Suprapubic skin (tissue), 4 donors: ENCODE results near the gene NUDT12. TPM values are rescaled to one million over a fixed set of nuclear protein-coding genes. Genes with fewer than 3 reads are reported as not detected.

Source experiments
- DNase-seq, 2 donors: peaks; one replicate each; pipeline ENCODE4 v3.0.0-alpha.2; 2019; ENCODE audit warnings: low spot score in 2 of 2
- H3K27ac ChIP-seq: fragments of 200-600 bp; sonication (generic); one replicate; pipeline ENCODE4 v1.5.1; 2019
- H3K27me3 ChIP-seq: fragments of 200-600 bp; sonication (generic); one replicate; pipeline ENCODE4 v1.5.1; 2019
- H3K36me3 ChIP-seq: fragments of 200-600 bp; sonication (generic); one replicate; pipeline ENCODE4 v1.5.1; 2019
- H3K4me1 ChIP-seq: fragments of 200-600 bp; sonication (generic); one replicate; pipeline ENCODE4 v1.5.1; 2019
- H3K4me3 ChIP-seq: fragments of 200-600 bp; sonication (generic); one replicate; pipeline ENCODE4 v1.5.1; 2019; ENCODE audit warnings: mild to moderate bottlenecking
- H3K9me3 ChIP-seq: fragments of 200-600 bp; sonication (generic); one replicate; pipeline ENCODE4 v1.5.1; 2019
- CTCF ChIP-seq, 2 donors: fragments of 200-600 bp in 1 of 2; fragments of 450-650 bp in 1 of 2; sonication (generic) in 1 of 2; IDR thresholded peaks; one replicate each; pipeline ENCODE4 v1.5.1; 2016 to 2019; ENCODE audit warnings: antibody characterized with exemption in 2 of 2, mild to moderate bottlenecking in 1 of 2, moderate library complexity in 1 of 2
- EP300 ChIP-seq: sonication (generic); formaldehyde crosslinking; IDR thresholded peaks from one replicate; pipeline ENCODE4 v1.6.1; 2017; ENCODE audit warnings: antibody characterized with exemption
- POLR2A ChIP-seq, 2 donors: fragments of 450-650 bp; IDR thresholded peaks; one replicate each; pipeline ENCODE4 v1.6.1; 2017; ENCODE audit warnings: antibody characterized with exemption in 2 of 2, mild to moderate bottlenecking in 2 of 2, moderate library complexity in 2 of 2
- POLR2AphosphoS5 ChIP-seq, 3 donors: sonication (generic); formaldehyde crosslinking; IDR thresholded peaks; one replicate each; pipeline ENCODE4 v1.6.1; 2017; ENCODE audit warnings: antibody characterized with exemption in 3 of 3
- WGBS: methylation state at CpG from one replicate; pipeline ENCODE4 v1.1.5; 2018; 5-methylcytosine and 5-hydroxymethylcytosine counted together
- total RNA-seq, 4 donors: library from RNA; depleted of rRNA; stranded (reverse); fragments of >200 nt; gene quantifications; one replicate each; pipeline ENCODE4 v1.1.0, GENCODE V29; 2016

The NUDT12 gene
- total RNA-seq, 4 donors from 2014 or later, result 8.4 to 25.8 (median 12.6) TPM

- H3K36me3 ChIP-seq, result no peaks in the 10 kb centered on the region
- no peak overlapping the region for H3K4me3 ChIP-seq
- no peaks in the 10 kb centered on the region for H3K9me3 ChIP-seq
- 43% methylated on average over 1 of the region's 1 CpG for WGBS
- TF ChIP-seq CTCF (IDR thresholded peaks at IDR 0.05) (no peak), POLR2AphosphoS5 (IDR thresholded peaks at IDR 0.05) (no peak), POLR2A (IDR thresholded peaks at IDR 0.05) (no peak), EP300 (no peak)
- no peaks in the 10 kb centered on the region for H3K27me3 ChIP-seq
- no peak for DNase-seq
- no peak overlapping the region for H3K27ac ChIP-seq
- H3K4me1 ChIP-seq, result no peaks in the 10 kb centered on the region
Observed at GRCh38 chr5:103600086-103600485, 37.5 kb upstream of the NUDT12 start.

GRCh38 chr5:103598997-103599566 lies 36.5 kb upstream of the NUDT12 start:
- Histone ChIP-seq H3K36me3 (no peaks in the 10 kb centered on the region), H3K4me1 (no peaks in the 10 kb centered on the region), H3K27me3 (no peaks in the 10 kb centered on the region), H3K27ac (no peak overlapping the region), H3K9me3 (no peaks in the 10 kb centered on the region), H3K4me3 (no peak overlapping the region)
- no peak for TF ChIP-seq POLR2A (IDR thresholded peaks at IDR 0.05)
- TF ChIP-seq CTCF (IDR thresholded peaks at IDR 0.05), result no peak
- no peak for TF ChIP-seq POLR2AphosphoS5 (IDR thresholded peaks at IDR 0.05)
- DNase-seq, result no peak
- WGBS, result 76% methylated on average over 3 of the region's 3 CpGs

- H3K27ac ChIP-seq, result no peak overlapping the region
- H3K9me3 ChIP-seq, result no peaks in the 10 kb centered on the region
- H3K27me3 ChIP-seq, result no peaks in the 10 kb centered on the region
- no peak for DNase-seq
- no peak overlapping the region for H3K4me3 ChIP-seq
- H3K36me3 ChIP-seq, result no peaks in the 10 kb centered on the region
- TF ChIP-seq CTCF (IDR thresholded peaks at IDR 0.05) (no peak), EP300 (no peak), POLR2AphosphoS5 (IDR thresholded peaks at IDR 0.05) (no peak), POLR2A (IDR thresholded peaks at IDR 0.05) (no peak)
- 81% methylated on average over 3 of the region's 3 CpGs for WGBS
- no peaks in the 10 kb centered on the region for H3K4me1 ChIP-seq
Observed at GRCh38 chr5:103590221-103590620, 27.6 kb upstream of the NUDT12 start.

GRCh38 chr5:103589776-103590175 lies 27.2 kb upstream of the NUDT12 start:
- DNase-seq, result no peak
- Histone ChIP-seq H3K27me3 (no peaks in the 10 kb centered on the region), H3K4me1 (no peaks in the 10 kb centered on the region), H3K36me3 (no peaks in the 10 kb centered on the region), H3K4me3 (no peak overlapping the region), H3K27ac (no peak overlapping the region), H3K9me3 (no peaks in the 10 kb centered on the region)
- WGBS, result 84% methylated on average over 3 of the region's 3 CpGs
- TF ChIP-seq POLR2A (IDR thresholded peaks at IDR 0.05) (no peak), CTCF (IDR thresholded peaks at IDR 0.05) (no peak), EP300 (no peak), POLR2AphosphoS5 (IDR thresholded peaks at IDR 0.05) (no peak)

- H3K27me3 ChIP-seq, result no peaks in the 10 kb centered on the region
Observed at GRCh38 chr5:103589357-103589756, 26.8 kb upstream of the NUDT12 start.

More at GRCh38 chr5:103589357-103589756, 26.8 kb upstream of the NUDT12 start:
- no peak for DNase-seq
- Histone ChIP-seq H3K9me3 (no peaks in the 10 kb centered on the region), H3K36me3 (no peaks in the 10 kb centered on the region), H3K4me3 (no peak overlapping the region), H3K4me1 (no peaks in the 10 kb centered on the region), H3K27ac (no peak overlapping the region)
- WGBS, result 50% methylated on average over 3 of the region's 3 CpGs
- no peak for TF ChIP-seq POLR2A (IDR thresholded peaks at IDR 0.05)
- no peak for TF ChIP-seq EP300
- TF ChIP-seq POLR2AphosphoS5 (IDR thresholded peaks at IDR 0.05), result no peak
- TF ChIP-seq CTCF (IDR thresholded peaks at IDR 0.05), result no peak
